Liver (tissue), 10 donors: ENCODE results near the gene ATG16L1. TPM values are rescaled to one million over a fixed set of nuclear protein-coding genes. Genes with fewer than 3 reads are reported as not detected.

Source experiments
- DNase-seq: peaks from one replicate; pipeline ENCODE4 v3.0.0-alpha.2; 2017; ENCODE audit warnings: low spot score
- H3K27ac ChIP-seq, 2 donors: one replicate each; pipeline ENCODE4 v1.7.0; 2013; ENCODE audit warnings: inconsistent platforms in 2 of 2, low read length in 2 of 2, control low read depth in 1 of 2, low read depth in 1 of 2, mild to moderate bottlenecking in 1 of 2
- H3K27me3 ChIP-seq, 4 donors: one replicate each; pipeline versions ENCODE4 v1.6.1 to v1.7.0; 2013; ENCODE audit warnings: low read length in 3 of 4, inconsistent platforms in 1 of 4, mild to moderate bottlenecking in 1 of 4, moderate library complexity in 1 of 4; ENCODE audit not compliant: control insufficient read depth in 4 of 4, insufficient read depth in 4 of 4
- H3K36me3 ChIP-seq, 4 donors: one replicate each; pipeline versions ENCODE4 v1.6.1 to v1.7.0; 2013; ENCODE audit warnings: low read length in 3 of 4, mild to moderate bottlenecking in 3 of 4, low read depth in 1 of 4, moderate library complexity in 1 of 4; ENCODE audit not compliant: control insufficient read depth in 4 of 4, insufficient read depth in 3 of 4
- H3K4me1 ChIP-seq, 4 donors: one replicate each; pipeline versions ENCODE4 v1.6.1 to v1.7.0; 2013; ENCODE audit warnings: low read length in 3 of 4, mild to moderate bottlenecking in 3 of 4, moderate library complexity in 1 of 4; ENCODE audit not compliant: control insufficient read depth in 4 of 4, insufficient read depth in 4 of 4
- H3K4me3 ChIP-seq, 3 donors: one replicate each; pipeline versions ENCODE4 v1.6.1 to v1.7.0; 2013; ENCODE audit warnings: low read length in 3 of 3, control low read depth in 1 of 3, low read depth in 1 of 3, mild to moderate bottlenecking in 1 of 3
- H3K9ac ChIP-seq, 2 donors: one replicate each; pipeline ENCODE4 v1.7.0; 2013; ENCODE audit warnings: low read length in 2 of 2, mild to moderate bottlenecking in 2 of 2, moderate library complexity in 2 of 2, control low read depth in 1 of 2, low read depth in 1 of 2
- H3K9me3 ChIP-seq, 4 donors: one replicate each; pipeline versions ENCODE4 v1.6.1 to v1.7.0; 2013; ENCODE audit warnings: low read length in 3 of 4; ENCODE audit not compliant: control insufficient read depth in 4 of 4
- CTCF ChIP-seq: fragments of 150-350 bp; IDR thresholded peaks from 2 replicates; pipeline ENCODE4 v1.5.1; 2017; ENCODE audit warnings: improper control_type of control experiment, low read depth, low read length; ENCODE audit not compliant: missing input control
- EGR1 ChIP-seq, 2 donors: IDR thresholded peaks; 2 replicates each; pipeline ENCODE4 v1.6.1; 2016 to 2018; ENCODE audit warnings: antibody characterized with exemption in 2 of 2, low read depth in 2 of 2
- HNF4A ChIP-seq, 2 donors: conservative IDR thresholded peaks; 2 replicates each; pipeline ENCODE4 v1.6.1; 2016; ENCODE audit warnings: antibody characterized with exemption in 2 of 2, mild to moderate bottlenecking in 2 of 2
- MAX ChIP-seq: IDR thresholded peaks from 2 replicates; pipeline ENCODE4 v1.6.1; 2016; ENCODE audit warnings: antibody characterized with exemption
- RAD21 ChIP-seq, 2 donors: IDR thresholded peaks; 2 replicates each; pipeline ENCODE4 v1.6.1; 2016; ENCODE audit warnings: antibody characterized with exemption in 2 of 2, mild to moderate bottlenecking in 2 of 2
- RXRA ChIP-seq, 2 donors: IDR thresholded peaks; 2 replicates each; pipeline ENCODE4 v1.6.1; 2017 to 2018; ENCODE audit warnings: antibody characterized with exemption in 2 of 2, mild to moderate bottlenecking in 1 of 2
- TAF1 ChIP-seq: conservative IDR thresholded peaks from 2 replicates; pipeline ENCODE4 v1.6.1; 2016; ENCODE audit warnings: antibody characterized with exemption, mild to moderate bottlenecking
- ZBTB33 ChIP-seq: IDR thresholded peaks from 2 replicates; pipeline ENCODE4 v1.6.1; 2016; ENCODE audit warnings: antibody characterized with exemption
- WGBS: extraction: QIAGEN DNeasy Blood & Tissue Kit; methylation state at CpG from one replicate; pipeline ENCODE4 v1.1.7; 2013; 5-methylcytosine and 5-hydroxymethylcytosine counted together
- polyA plus RNA-seq, 2 donors: library from polyadenylated mRNA; stranded (reverse) in 1 of 2; unstranded in 1 of 2; fragments of 200-250 nt in 1 of 2; fragments of >200 nt in 1 of 2; fragmentation: Nextera tagmentation in 1 of 2; extraction: Ambion mirVana in 1 of 2; gene quantifications; one replicate each; pipeline versions ENCODE4 v1.2.1 to v1.2.3, GENCODE V29; 2013 to 2015
- small RNA-seq: library from RNA; depleted of rRNA; stranded (forward); fragments of <200 nt; gene quantifications from one replicate; pipeline ENCODE3, GENCODE V24; 2014
- total RNA-seq, 2 donors: library from RNA; depleted of rRNA; stranded (reverse); fragments of >200 nt; gene quantifications; one replicate each; pipeline ENCODE4 v1.2.3, GENCODE V29; 2014
- donor health status: healthy.
- donor health status: healthy.
- donor health status: healthy.
- donor health status: healthy.
- donor health status: healthy.

ATG16L1 gene
- total and polyA plus RNA-seq, 4 donors = 6.4 to 22.8 (median 15.7) TPM

GRCh38 chr2:233343171-233343705, 91.8 kb downstream of the ATG16L1 start:
- peaks cover 6 to 14% (median 9%) of the 10 kb centered on the region in 4 donors for H3K4me1 ChIP-seq
- H3K4me3 ChIP-seq = no peak overlapping the region
- DNase-seq = no peak
- WGBS = 98% methylated on average over 15 of the region's 15 CpGs
- H3K27ac ChIP-seq = no peak overlapping the region
- no peak overlapping the region for H3K9ac ChIP-seq
- no peaks in the 10 kb centered on the region for H3K36me3 ChIP-seq
- no peaks in the 10 kb centered on the region for H3K9me3 ChIP-seq
- TF ChIP-seq RAD21 (IDR thresholded peaks at IDR 0.05) (no peak), EGR1 (IDR thresholded peaks at IDR 0.05; ENCODE audit: low read depth in 2 of 2) (no peak), ZBTB33 (no peak), RXRA (IDR thresholded peaks at IDR 0.05) (no peak), MAX (no peak), CTCF (no peak), TAF1 (no peak), HNF4A (conservative IDR thresholded peaks at IDR 0.05) (no peak)
- H3K27me3 ChIP-seq = no peaks in the 10 kb centered on the region

Small RNA genes within 50 kb of the gene (small RNA-seq; reads per million reads assigned to genes)
- not detected for gene RN7SL32P
- 39.4 reads per million, percentile 97 among the genes with 10 or more reads in this experiment for gene SCARNA5
- gene SCARNA6 = 11.5 reads per million, percentile 95 among the genes with 10 or more reads in this experiment

Other genes starting within 250 kb of the ATG16L1 start
- 10 to 100 TPM; 10.6 to 22.6 TPM for gene NGEF, start 238.4 kb upstream of the ATG16L1 start, total RNA-seq
- gene NGEF, start 238.4 kb upstream of the ATG16L1 start, polyA plus RNA-seq = 10 to 100 TPM; 10.7 to 10.9 TPM
- gene NEU2, start 219.0 kb upstream of the ATG16L1 start, total RNA-seq = not detected
- gene NEU2, start 219.0 kb upstream of the ATG16L1 start, polyA plus RNA-seq = not detected
- 10 to 100 TPM in 1 of 2 donors, 1 to 10 TPM in 1; 8.9 to 18.8 TPM for gene INPP5D, start 191.3 kb upstream of the ATG16L1 start, total RNA-seq
- gene INPP5D, start 191.3 kb upstream of the ATG16L1 start, polyA plus RNA-seq = 1 to 10 TPM; 2.9 to 4.2 TPM
- not detected for gene SAG, start 56.1 kb downstream of the ATG16L1 start, total RNA-seq
- not detected for gene SAG, start 56.1 kb downstream of the ATG16L1 start, polyA plus RNA-seq
- gene DGKD, start 102.8 kb downstream of the ATG16L1 start, total RNA-seq = 10 to 100 TPM in 1 of 2 donors, 1 to 10 TPM in 1; 9.7 to 16.4 TPM
- 1 to 10 TPM; 4.8 to 6.8 TPM for gene DGKD, start 102.8 kb downstream of the ATG16L1 start, polyA plus RNA-seq